Effector CD8-positive, alpha-beta T cell (primary cell): ENCODE data around the gene CD164L2.
A peak's percentile ranks its signal among the peaks of the same experiment; 100 is the strongest.

Experiments used
- DNase-seq: peaks from one replicate; lab custom pipeline; 2025; lab: John Stamatoyannopoulos, UW

CD164L2 gene

GRCh38 chr1:27346991-27347624, 36.0 kb downstream of the CD164L2 start:
- DNase-seq: no peak

- DNase-seq: no peak
These were observed 36.8 kb downstream of the CD164L2 start for GRCh38 chr1:27346357-27346756.

- DNase-seq: no peak
These were observed 37.9 kb downstream of the CD164L2 start for GRCh38 chr1:27345272-27345671.

- DNase-seq: no peak
These were observed 39.5 kb downstream of the CD164L2 start for GRCh38 chr1:27343639-27344025.

GRCh38 chr1:27342778-27343638, 40.1 kb downstream of the CD164L2 start:
- peak; percentile 48 for DNase-seq

GRCh38 chr1:27342391-27342777, 40.7 kb downstream of the CD164L2 start:
- DNase-seq: no peak

- peak; percentile 42 for DNase-seq
These were observed 41.4 kb downstream of the CD164L2 start, which contains the start of gene SYTL1 for GRCh38 chr1:27341525-27342252. Gene SYTL1, plus strand, starts transcription at chr1:27342022. Its CDS starts 3,313 bp downstream, at chr1:27345335.

GRCh38 chr1:27339213-27339612, 43.9 kb downstream of the CD164L2 start:
- no peak for DNase-seq

GRCh38 chr1:27338751-27339150, 44.4 kb downstream of the CD164L2 start:
- no peak for DNase-seq

- no peak for DNase-seq
These were observed 46.4 kb downstream of the CD164L2 start for GRCh38 chr1:27336756-27337155.

GRCh38 chr1:27335506-27336422, 47.4 kb downstream of the CD164L2 start:
- no peak for DNase-seq

GRCh38 chr1:27333717-27334279, 49.3 kb downstream of the CD164L2 start:
- no peak for DNase-seq

- peak; percentile 44 for DNase-seq
These were observed 50.4 kb downstream of the CD164L2 start for GRCh38 chr1:27332536-27333281.

GRCh38 chr1:27331922-27332321, 51.2 kb downstream of the CD164L2 start:
- no peak for DNase-seq

- DNase-seq: no peak
These were observed 51.7 kb downstream of the CD164L2 start for GRCh38 chr1:27331426-27331825.

- no peak for DNase-seq
These were observed 52.3 kb downstream of the CD164L2 start for GRCh38 chr1:27330786-27331185.
